Measurements from ENCODE around the gene SUPT7L.

SUPT7L gene

GRCh38 chr2:27703638-27704341 lies 40.4 kb upstream of the SUPT7L start:
- Histone ChIP-seq H3K4me1 (ENCODE audit: control insufficient read depth, insufficient read depth, low read depth, low read length) (peaks cover 11% of the 10 kb centered on the region), H3K27me3 (ENCODE audit: control insufficient read depth in 1 of 2, insufficient read depth in 1 of 2, low read length in 2 of 2) (no peaks in the 10 kb centered on the region), H2BK120ac (ENCODE audit: low read depth, low read length) (peak overlapping the region; percentile 27), H3K23ac (ENCODE audit: low read length in 2 of 2) (no peak overlapping the region), H3K9me3 (ENCODE audit: control insufficient read depth, low read length) (no peaks in the 10 kb centered on the region), H3K36me3 (ENCODE audit: control insufficient read depth in 1 of 2, insufficient read depth in 2 of 2, low read depth in 1 of 2, low read length in 2 of 2) (no peaks in the 10 kb centered on the region), H3K18ac (ENCODE audit: low read depth in 1 of 2, low read length in 2 of 2) (no peak overlapping the region), H3K4me2 (ENCODE audit: low read length, poor library complexity, severe bottlenecking) (no peak overlapping the region), H3K79me1 (replicated peaks; ENCODE audit: low read length, poor library complexity, severe bottlenecking) (no peaks in the 10 kb centered on the region), H3K9ac (ENCODE audit: low read length) (peak overlapping the region; percentile 79), H2BK12ac (ENCODE audit: low read length in 2 of 2) (no peak overlapping the region), H3K27ac (ENCODE audit: low read length, poor library complexity, severe bottlenecking) (peak overlapping the region; percentile 57), H4K8ac (ENCODE audit: low read length) (peak overlapping the region; percentile 61), H2BK15ac (ENCODE audit: low read depth, poor library complexity, severe bottlenecking) (peak overlapping the region; percentile 39), H2AFZ (ENCODE audit: low read depth, low read length) (no peak overlapping the region), H3K4me3 (ENCODE audit: insufficient read depth in 1 of 2, low read depth in 1 of 2, low read length in 2 of 2) (no peak overlapping the region), H4K91ac (ENCODE audit: low read length) (no peak overlapping the region), H3K4ac (ENCODE audit: low read depth in 1 of 2, low read length in 2 of 2) (no peak overlapping the region), H2BK5ac (ENCODE audit: low read depth, low read length, poor library complexity, severe bottlenecking) (peak overlapping the region; percentile 61), H3K14ac (ENCODE audit: low read length in 2 of 2) (no peak overlapping the region), H2AK5ac (ENCODE audit: low read length, severe bottlenecking) (no peak overlapping the region)
- 5% methylated on average over 7 of the region's 9 CpGs for WGBS
- peak; percentile 92 for DNase-seq

DNA sequence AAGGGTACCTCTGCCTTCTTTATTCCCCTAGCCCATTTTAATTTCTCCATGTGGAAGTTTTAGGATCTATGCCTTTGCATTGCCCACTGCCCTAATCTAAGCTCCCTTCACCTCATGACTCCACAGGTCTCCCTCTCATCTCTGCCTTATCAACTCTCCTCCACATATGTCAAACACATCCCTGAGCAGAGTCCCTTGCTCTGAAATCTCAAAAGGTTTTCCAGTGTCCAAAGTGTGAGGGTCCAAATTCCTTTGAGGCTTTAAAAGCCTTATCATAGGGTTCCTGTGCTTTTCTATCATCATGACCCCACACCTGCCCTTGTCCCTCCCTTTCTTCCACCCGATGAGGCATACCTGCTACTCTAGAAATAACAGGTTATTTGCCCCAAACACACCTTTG lies 38.9 kb upstream of the SUPT7L start:
- no peak overlapping the region for H4K8ac ChIP-seq (ENCODE audit: low read length)
- H2BK5ac ChIP-seq (ENCODE audit: low read depth, low read length, poor library complexity, severe bottlenecking): no peak overlapping the region
- H2AK5ac ChIP-seq (ENCODE audit: low read length, severe bottlenecking): peak overlapping the region; percentile 89
- H3K9me3 ChIP-seq (ENCODE audit: control insufficient read depth, low read length): no peaks in the 10 kb centered on the region
- H3K27ac ChIP-seq (ENCODE audit: low read length, poor library complexity, severe bottlenecking): no peak overlapping the region
- no peak overlapping the region for H3K9ac ChIP-seq (ENCODE audit: low read length)
- H3K18ac ChIP-seq (ENCODE audit: low read depth in 1 of 2, low read length in 2 of 2): no peak overlapping the region
- H2AFZ ChIP-seq (ENCODE audit: low read depth, low read length): no peak overlapping the region
- H3K14ac ChIP-seq (ENCODE audit: low read length in 2 of 2): no peak overlapping the region
- H2BK15ac ChIP-seq (ENCODE audit: low read depth, poor library complexity, severe bottlenecking): no peak overlapping the region
- no peaks in the 10 kb centered on the region for H3K79me1 ChIP-seq (replicated peaks; ENCODE audit: low read length, poor library complexity, severe bottlenecking)
- H3K27me3 ChIP-seq (ENCODE audit: control insufficient read depth in 1 of 2, insufficient read depth in 1 of 2, low read length in 2 of 2): no peaks in the 10 kb centered on the region
- no peak overlapping the region for H2BK120ac ChIP-seq (ENCODE audit: low read depth, low read length)
- no peak overlapping the region for H3K4me2 ChIP-seq (ENCODE audit: low read length, poor library complexity, severe bottlenecking)
- no peak for DNase-seq
- no peak overlapping the region for H3K4me3 ChIP-seq (ENCODE audit: insufficient read depth in 1 of 2, low read depth in 1 of 2, low read length in 2 of 2)
- H4K91ac ChIP-seq (ENCODE audit: low read length): no peak overlapping the region
- H3K23ac ChIP-seq (ENCODE audit: low read length in 2 of 2): no peak overlapping the region
- WGBS: 96% methylated on average over 1 of the region's 1 CpG
- no peak overlapping the region for H2BK12ac ChIP-seq (ENCODE audit: low read length in 2 of 2)
- peaks cover 0 to 11% of the 10 kb centered on the region in 2 experiments for H3K36me3 ChIP-seq (ENCODE audit: control insufficient read depth in 1 of 2, insufficient read depth in 2 of 2, low read depth in 1 of 2, low read length in 2 of 2)
- no peak overlapping the region for H3K4ac ChIP-seq (ENCODE audit: low read depth in 1 of 2, low read length in 2 of 2)
- H3K4me1 ChIP-seq (ENCODE audit: control insufficient read depth, insufficient read depth, low read depth, low read length): peaks cover 11% of the 10 kb centered on the region

DNA sequence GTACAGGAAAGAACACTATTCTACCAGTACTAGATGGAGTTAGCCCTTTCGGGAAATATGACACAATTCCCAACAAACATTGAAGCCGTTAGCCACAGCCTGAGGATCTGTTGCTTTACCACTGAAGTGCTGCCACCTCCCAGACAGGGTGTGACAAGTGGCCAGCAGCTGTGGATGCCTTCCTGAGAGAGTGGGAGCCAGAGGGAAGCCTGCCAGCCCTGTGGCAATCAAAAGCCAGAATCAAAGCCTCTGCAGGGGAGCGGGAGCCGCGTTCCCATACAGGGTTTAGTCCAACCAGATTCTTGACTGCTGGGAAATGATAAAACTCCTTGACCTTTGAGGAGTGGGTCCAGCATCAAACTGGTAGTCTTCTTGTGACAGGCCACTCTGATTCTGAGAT lies 38.3 kb upstream of the SUPT7L start:
- Histone ChIP-seq H4K8ac (ENCODE audit: low read length) (no peak overlapping the region), H3K9me3 (ENCODE audit: control insufficient read depth, low read length) (no peaks in the 10 kb centered on the region), H3K4me3 (ENCODE audit: insufficient read depth in 1 of 2, low read depth in 1 of 2, low read length in 2 of 2) (no peak overlapping the region), H2BK15ac (ENCODE audit: low read depth, poor library complexity, severe bottlenecking) (no peak overlapping the region), H3K79me1 (replicated peaks; ENCODE audit: low read length, poor library complexity, severe bottlenecking) (no peaks in the 10 kb centered on the region), H3K4ac (ENCODE audit: low read depth in 1 of 2, low read length in 2 of 2) (no peak overlapping the region), H4K91ac (ENCODE audit: low read length) (no peak overlapping the region), H3K14ac (ENCODE audit: low read length in 2 of 2) (no peak overlapping the region), H3K9ac (ENCODE audit: low read length) (no peak overlapping the region), H2BK5ac (ENCODE audit: low read depth, low read length, poor library complexity, severe bottlenecking) (no peak overlapping the region), H3K36me3 (ENCODE audit: control insufficient read depth in 1 of 2, insufficient read depth in 2 of 2, low read depth in 1 of 2, low read length in 2 of 2) (peaks cover 0 to 16% of the 10 kb centered on the region in 2 experiments), H3K18ac (ENCODE audit: low read depth in 1 of 2, low read length in 2 of 2) (no peak overlapping the region), H3K23ac (ENCODE audit: low read length in 2 of 2) (no peak overlapping the region), H3K4me1 (ENCODE audit: control insufficient read depth, insufficient read depth, low read depth, low read length) (peaks cover 11% of the 10 kb centered on the region), H3K27me3 (ENCODE audit: control insufficient read depth in 1 of 2, insufficient read depth in 1 of 2, low read length in 2 of 2) (no peaks in the 10 kb centered on the region), H2AFZ (ENCODE audit: low read depth, low read length) (no peak overlapping the region), H3K27ac (ENCODE audit: low read length, poor library complexity, severe bottlenecking) (no peak overlapping the region), H3K4me2 (ENCODE audit: low read length, poor library complexity, severe bottlenecking) (no peak overlapping the region), H2BK12ac (ENCODE audit: low read length in 2 of 2) (no peak overlapping the region), H2BK120ac (ENCODE audit: low read depth, low read length) (no peak overlapping the region), H2AK5ac (ENCODE audit: low read length, severe bottlenecking) (peak overlapping the region; percentile 31)
- 84% methylated on average over 5 of the region's 5 CpGs for WGBS
- no peak for DNase-seq

DNA sequence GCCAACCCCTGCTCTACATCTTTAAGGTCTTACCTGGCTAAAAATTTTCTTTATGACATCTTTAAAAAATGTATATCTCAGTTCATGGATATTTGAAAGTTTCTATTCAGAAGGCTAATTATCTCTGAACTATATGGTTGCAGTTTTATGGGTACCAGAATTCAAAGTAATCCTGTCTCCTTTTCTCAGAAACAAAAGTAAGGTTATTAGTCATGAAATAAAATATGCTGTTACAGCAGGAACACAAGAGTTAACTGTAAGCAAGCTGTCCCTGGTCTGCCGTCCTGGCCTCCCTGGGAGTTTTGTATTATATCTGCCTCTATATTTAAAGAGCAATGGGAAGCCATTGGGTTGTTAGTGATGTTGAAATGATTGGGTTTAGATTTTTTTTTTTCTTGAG lies 34.2 kb upstream of the SUPT7L start:
- no peaks in the 10 kb centered on the region for H3K79me1 ChIP-seq (replicated peaks; ENCODE audit: low read length, poor library complexity, severe bottlenecking)
- no peak overlapping the region for H2BK15ac ChIP-seq (ENCODE audit: low read depth, poor library complexity, severe bottlenecking)
- no peak overlapping the region for H3K4ac ChIP-seq (ENCODE audit: low read depth in 1 of 2, low read length in 2 of 2)
- no peak overlapping the region for H3K14ac ChIP-seq (ENCODE audit: low read length in 2 of 2)
- no peak overlapping the region for H3K4me3 ChIP-seq (ENCODE audit: insufficient read depth in 1 of 2, low read depth in 1 of 2, low read length in 2 of 2)
- H3K4me1 ChIP-seq (ENCODE audit: control insufficient read depth, insufficient read depth, low read depth, low read length): peaks cover 2% of the 10 kb centered on the region
- H2AK5ac ChIP-seq (ENCODE audit: low read length, severe bottlenecking): no peak overlapping the region
- WGBS: 88% methylated on average over 1 of the region's 1 CpG
- H3K36me3 ChIP-seq (ENCODE audit: control insufficient read depth in 1 of 2, insufficient read depth in 2 of 2, low read depth in 1 of 2, low read length in 2 of 2): peaks cover 7 to 50% of the 10 kb centered on the region in 2 experiments
- no peaks in the 10 kb centered on the region for H3K9me3 ChIP-seq (ENCODE audit: control insufficient read depth, low read length)
- no peak overlapping the region for H2BK12ac ChIP-seq (ENCODE audit: low read length in 2 of 2)
- no peak overlapping the region for H4K91ac ChIP-seq (ENCODE audit: low read length)
- no peaks in the 10 kb centered on the region for H3K27me3 ChIP-seq (ENCODE audit: control insufficient read depth in 1 of 2, insufficient read depth in 1 of 2, low read length in 2 of 2)
- no peak overlapping the region for H2BK5ac ChIP-seq (ENCODE audit: low read depth, low read length, poor library complexity, severe bottlenecking)
- no peak overlapping the region for H3K23ac ChIP-seq (ENCODE audit: low read length in 2 of 2)
- no peak overlapping the region for H3K4me2 ChIP-seq (ENCODE audit: low read length, poor library complexity, severe bottlenecking)
- H2AFZ ChIP-seq (ENCODE audit: low read depth, low read length): no peak overlapping the region
- H3K9ac ChIP-seq (ENCODE audit: low read length): no peak overlapping the region
- H2BK120ac ChIP-seq (ENCODE audit: low read depth, low read length): no peak overlapping the region
- no peak for DNase-seq
- H3K18ac ChIP-seq (ENCODE audit: low read depth in 1 of 2, low read length in 2 of 2): no peak overlapping the region
- no peak overlapping the region for H3K27ac ChIP-seq (ENCODE audit: low read length, poor library complexity, severe bottlenecking)
- no peak overlapping the region for H4K8ac ChIP-seq (ENCODE audit: low read length)
